Panc1 (cell line): ENCODE measurements around the gene TIMP3. TPM values are rescaled to one million over a fixed set of nuclear protein-coding genes. Genes with fewer than 3 reads are reported as not detected.

Experiments
- ATAC-seq: fragments of 200-7000 bp; cut with Tn5 transposase; 2 replicates; pipeline ENCODE4 v1.9.1; 2020; ENCODE audit warnings: mild to moderate bottlenecking, moderate library complexity
- BruUV-seq: library from RNA; stranded (reverse); fragments of 400-500 nt; replicated peaks from 2 replicates; lab custom pipeline; 2021; lab: Mats Ljungman, UMichigan
- CTCF ChIA-PET: fragments of 300-600 bp; sonication (Branson Sonifier 250); formaldehyde crosslinking; loops from one replicate; lab custom pipeline; 2022; ENCODE audit warnings: antibody characterized with exemption; lab: Charles Lee
- POLR2A ChIA-PET: fragments of 300-600 bp; sonication (Branson Sonifier 250); formaldehyde crosslinking; loops from one replicate; lab custom pipeline; 2022; ENCODE audit warnings: antibody characterized with exemption; lab: Charles Lee
- DNase-seq: peaks from one replicate; pipeline ENCODE4 v3.0.0-alpha.2; 2010; ENCODE audit warnings: low read depth, low spot score
- H3K27ac ChIP-seq: 2 replicates; pipeline ENCODE4 v1.5.1; 2011; ENCODE audit warnings: mild to moderate bottlenecking, low read length, inconsistent platforms
- H3K27me3 ChIP-seq: fragments of 200-500 bp; sonication (Bioruptor generic); 2 replicates; pipeline ENCODE4 v1.6.0; 2014; ENCODE audit warnings: low read length, inconsistent platforms; ENCODE audit not compliant: control insufficient read depth, insufficient read depth
- H3K36me3 ChIP-seq: fragments of 200-500 bp; sonication (Bioruptor generic); 2 replicates; pipeline ENCODE4 v1.5.1; 2014; ENCODE audit warnings: inconsistent platforms, mild to moderate bottlenecking, low read length, moderate library complexity; ENCODE audit not compliant: control insufficient read depth, insufficient read depth
- H3K4me1 ChIP-seq: 2 replicates; pipeline ENCODE4 v1.5.1; 2011; ENCODE audit warnings: inconsistent platforms, mild to moderate bottlenecking, low read length, moderate library complexity; ENCODE audit not compliant: control insufficient read depth, insufficient read depth
- H3K4me3 ChIP-seq, 2 experiments: 2 replicates each; pipeline ENCODE4 v1.5.1; 2011 to 2012; ENCODE audit warnings: low read depth in 2 of 2, low read length in 2 of 2, mild to moderate bottlenecking in 2 of 2, inconsistent platforms in 1 of 2, moderate library complexity in 1 of 2
- H3K9me3 ChIP-seq: fragments of 200-500 bp; sonication (Bioruptor generic); 2 replicates; pipeline ENCODE4 v1.5.1; 2014; ENCODE audit warnings: low read depth, mild to moderate bottlenecking, inconsistent platforms, low read length, moderate library complexity; ENCODE audit not compliant: control insufficient read depth, insufficient read depth
- POLR2AphosphoS5 ChIP-seq: IDR thresholded peaks from 2 replicates; pipeline ENCODE4 v1.6.1; 2012; ENCODE audit warnings: mild to moderate bottlenecking, low read depth, low read length, moderate library complexity
- SIN3A ChIP-seq: IDR thresholded peaks from 2 replicates; pipeline ENCODE4 v1.6.1; 2012; ENCODE audit warnings: low read depth, mild to moderate bottlenecking, low read length, moderate library complexity, borderline replicate concordance; ENCODE audit not compliant: insufficient read depth
- TCF7L2 ChIP-seq: IDR thresholded peaks from 2 replicates; pipeline ENCODE4 v1.6.1; 2011; ENCODE audit warnings: mild to moderate bottlenecking, low read depth, low read length, inconsistent platforms
- in situ Hi-C: cut with HindIII; loops from 2 replicates; pipeline ENCODE4 v1.10.0; 2016; ENCODE audit warnings: low sequenced_read_pairs, low pct_unique_long_range_greater_than_20kb
- intact Hi-C: fragments of 100-400 bp; cut with micrococcal nuclease; formaldehyde crosslinking; loops from one replicate; pipeline ENCODE4 v1.10.0; 2022; ENCODE audit not compliant: unreplicated experiment
- total RNA-seq: library from RNA; stranded (reverse); gene quantifications from one replicate; pipeline ENCODE4 v1.2.1, GENCODE V29; 2021; ENCODE audit not compliant: unreplicated experiment
- TF ChIP-seq, protein P1 (sequence below): fragments of 450-650 bp; IDR thresholded peaks from 2 replicates; pipeline ENCODE4 v1.5.1; 2017; ENCODE audit warnings: mild to moderate bottlenecking
- TF ChIP-seq, protein P2 (sequence below), 2 experiments: IDR thresholded peaks; 2 replicates each; pipeline ENCODE4 v1.6.1; 2011 to 2012; ENCODE audit warnings: low read depth in 2 of 2, control low read depth in 1 of 2, low read length in 1 of 2, mild to moderate bottlenecking in 1 of 2, moderate library complexity in 1 of 2; ENCODE audit not compliant: insufficient read depth in 1 of 2

The TIMP3 gene
- total RNA-seq, 1 experiment from 2014 or later, result 0.67 TPM

DNA sequence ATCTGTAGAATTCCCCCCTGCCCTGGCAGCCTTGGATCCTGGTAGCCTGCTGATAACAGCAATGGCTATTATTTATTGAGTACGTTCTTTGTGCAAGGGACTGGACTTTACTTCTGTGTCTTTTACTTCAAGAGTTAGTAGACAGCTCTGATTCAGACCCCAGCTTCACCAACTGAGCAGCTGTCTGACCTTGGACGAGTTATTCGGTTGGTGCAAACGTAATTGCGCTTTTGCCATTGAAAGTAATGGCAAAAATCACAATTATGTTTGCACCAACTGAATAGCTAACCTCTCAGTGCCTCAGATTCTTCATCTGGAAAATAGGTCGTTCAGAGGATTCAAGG is 108.9 kb downstream of the TIMP3 start:
- DNase-seq (no peak), ATAC-seq (no peak)
- POLR2A ChIA-PET, result no interaction called here
- H3K4me1 ChIP-seq, result no peaks in the 10 kb centered on the region
- H3K9me3 ChIP-seq, result no peaks in the 10 kb centered on the region
- no TSS peak for BruUV-seq
- intact Hi-C loops, result no loop called here
- TF ChIP-seq, protein P1, sequence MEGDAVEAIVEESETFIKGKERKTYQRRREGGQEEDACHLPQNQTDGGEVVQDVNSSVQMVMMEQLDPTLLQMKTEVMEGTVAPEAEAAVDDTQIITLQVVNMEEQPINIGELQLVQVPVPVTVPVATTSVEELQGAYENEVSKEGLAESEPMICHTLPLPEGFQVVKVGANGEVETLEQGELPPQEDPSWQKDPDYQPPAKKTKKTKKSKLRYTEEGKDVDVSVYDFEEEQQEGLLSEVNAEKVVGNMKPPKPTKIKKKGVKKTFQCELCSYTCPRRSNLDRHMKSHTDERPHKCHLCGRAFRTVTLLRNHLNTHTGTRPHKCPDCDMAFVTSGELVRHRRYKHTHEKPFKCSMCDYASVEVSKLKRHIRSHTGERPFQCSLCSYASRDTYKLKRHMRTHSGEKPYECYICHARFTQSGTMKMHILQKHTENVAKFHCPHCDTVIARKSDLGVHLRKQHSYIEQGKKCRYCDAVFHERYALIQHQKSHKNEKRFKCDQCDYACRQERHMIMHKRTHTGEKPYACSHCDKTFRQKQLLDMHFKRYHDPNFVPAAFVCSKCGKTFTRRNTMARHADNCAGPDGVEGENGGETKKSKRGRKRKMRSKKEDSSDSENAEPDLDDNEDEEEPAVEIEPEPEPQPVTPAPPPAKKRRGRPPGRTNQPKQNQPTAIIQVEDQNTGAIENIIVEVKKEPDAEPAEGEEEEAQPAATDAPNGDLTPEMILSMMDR, result no peak
- TF ChIP-seq SIN3A (no peak), POLR2AphosphoS5 (no peak), TCF7L2 (no peak)
- TF ChIP-seq, protein P2, sequence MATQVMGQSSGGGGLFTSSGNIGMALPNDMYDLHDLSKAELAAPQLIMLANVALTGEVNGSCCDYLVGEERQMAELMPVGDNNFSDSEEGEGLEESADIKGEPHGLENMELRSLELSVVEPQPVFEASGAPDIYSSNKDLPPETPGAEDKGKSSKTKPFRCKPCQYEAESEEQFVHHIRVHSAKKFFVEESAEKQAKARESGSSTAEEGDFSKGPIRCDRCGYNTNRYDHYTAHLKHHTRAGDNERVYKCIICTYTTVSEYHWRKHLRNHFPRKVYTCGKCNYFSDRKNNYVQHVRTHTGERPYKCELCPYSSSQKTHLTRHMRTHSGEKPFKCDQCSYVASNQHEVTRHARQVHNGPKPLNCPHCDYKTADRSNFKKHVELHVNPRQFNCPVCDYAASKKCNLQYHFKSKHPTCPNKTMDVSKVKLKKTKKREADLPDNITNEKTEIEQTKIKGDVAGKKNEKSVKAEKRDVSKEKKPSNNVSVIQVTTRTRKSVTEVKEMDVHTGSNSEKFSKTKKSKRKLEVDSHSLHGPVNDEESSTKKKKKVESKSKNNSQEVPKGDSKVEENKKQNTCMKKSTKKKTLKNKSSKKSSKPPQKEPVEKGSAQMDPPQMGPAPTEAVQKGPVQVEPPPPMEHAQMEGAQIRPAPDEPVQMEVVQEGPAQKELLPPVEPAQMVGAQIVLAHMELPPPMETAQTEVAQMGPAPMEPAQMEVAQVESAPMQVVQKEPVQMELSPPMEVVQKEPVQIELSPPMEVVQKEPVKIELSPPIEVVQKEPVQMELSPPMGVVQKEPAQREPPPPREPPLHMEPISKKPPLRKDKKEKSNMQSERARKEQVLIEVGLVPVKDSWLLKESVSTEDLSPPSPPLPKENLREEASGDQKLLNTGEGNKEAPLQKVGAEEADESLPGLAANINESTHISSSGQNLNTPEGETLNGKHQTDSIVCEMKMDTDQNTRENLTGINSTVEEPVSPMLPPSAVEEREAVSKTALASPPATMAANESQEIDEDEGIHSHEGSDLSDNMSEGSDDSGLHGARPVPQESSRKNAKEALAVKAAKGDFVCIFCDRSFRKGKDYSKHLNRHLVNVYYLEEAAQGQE (IDR thresholded peaks at IDR 0.05; ENCODE audit: insufficient read depth in 1 of 2, low read depth in 2 of 2, low read length in 1 of 2), result no peak
- H3K27me3 ChIP-seq, result no peaks in the 10 kb centered on the region
- in situ Hi-C loops, result no loop called here
- H3K36me3 ChIP-seq, result no peaks in the 10 kb centered on the region
- CTCF ChIA-PET, result no interaction called here
- no peak overlapping the region for H3K27ac ChIP-seq
- no peak overlapping the region for H3K4me3 ChIP-seq

DNA sequence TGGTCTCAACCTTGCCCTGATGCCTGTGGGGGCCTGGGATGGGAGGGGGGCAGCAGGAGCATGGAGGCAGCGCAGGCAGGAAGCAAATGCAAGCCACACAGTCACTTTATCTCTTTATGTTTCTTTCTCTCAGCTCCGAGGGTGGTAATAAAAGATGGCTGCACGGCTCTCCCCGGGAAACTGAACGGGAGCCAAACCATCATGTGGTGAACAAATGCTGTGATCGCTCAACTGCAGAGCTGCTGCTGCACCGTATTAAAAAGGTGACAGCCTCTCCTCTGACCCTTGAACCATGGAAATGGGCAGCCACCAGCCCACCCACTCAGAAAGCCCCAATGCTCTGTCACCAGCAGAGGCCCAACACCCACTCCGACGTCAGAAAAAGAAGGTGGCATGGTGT is 110.0 kb downstream of the TIMP3 start:
- BruUV-seq, result no TSS peak
- ChIA-PET CTCF (no interaction called here), POLR2A (no interaction called here)
- no peak for DNase-seq
- no peaks in the 10 kb centered on the region for H3K27me3 ChIP-seq
- H3K9me3 ChIP-seq, result no peaks in the 10 kb centered on the region
- H3K4me1 ChIP-seq, result no peaks in the 10 kb centered on the region
- no peak overlapping the region for H3K27ac ChIP-seq
- TF ChIP-seq SIN3A (no peak), POLR2AphosphoS5 (no peak), TCF7L2 (no peak)
- TF ChIP-seq, protein P1, result no peak
- TF ChIP-seq, protein P2 (IDR thresholded peaks at IDR 0.05; ENCODE audit: insufficient read depth in 1 of 2, low read depth in 2 of 2, low read length in 1 of 2), result no peak
- intact Hi-C loops (no loop called here), in situ Hi-C loops (no loop called here)
- H3K4me3 ChIP-seq, result no peak overlapping the region
- no peak for ATAC-seq
- H3K36me3 ChIP-seq, result no peaks in the 10 kb centered on the region
